SU-DHL-6 (cell line): ENCODE data around the gene CDH13.

Experiments used
- EZH2phosphoT487 ChIP-seq: fragments of 200-600 bp; sonication (generic), shearing (Covaris generic); conservative IDR thresholded peaks from 2 replicates; pipeline ENCODE4 v1.6.1; 2018; ENCODE audit warnings: mild to moderate bottlenecking, antibody characterized with exemption, low read length, moderate library complexity, mixed read lengths
- TF ChIP-seq, protein P1 (sequence below): fragments of 200-600 bp; sonication (generic); IDR thresholded peaks from one replicate; pipeline ENCODE4 v1.5.1; 2017; ENCODE audit warnings: antibody characterized with exemption, mild to moderate bottlenecking, low read length, moderate library complexity; ENCODE audit not compliant: insufficient read depth, poor library complexity, severe bottlenecking

DNA sequence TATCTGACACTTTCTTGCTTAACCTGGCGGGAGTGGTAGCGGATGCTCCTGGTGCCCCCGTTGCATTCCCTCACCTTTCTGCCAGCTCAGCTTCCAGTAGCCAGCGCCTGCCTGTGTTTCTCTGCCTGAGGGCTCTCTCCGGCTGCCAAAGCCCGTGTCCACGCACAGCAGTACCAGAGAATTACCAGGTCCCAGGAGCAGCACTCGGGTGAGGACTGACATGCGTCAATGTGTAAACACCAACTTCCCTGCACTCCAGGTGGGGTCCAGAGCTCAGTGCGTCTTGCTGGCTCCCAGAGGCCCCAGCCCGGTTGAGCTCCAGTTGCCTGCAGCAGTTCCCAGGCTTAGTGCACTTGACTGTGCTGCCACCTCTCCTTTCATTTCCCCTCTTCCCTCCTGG lies 54.8 kb downstream of the CDH13 start:
- TF ChIP-seq, protein P1, sequence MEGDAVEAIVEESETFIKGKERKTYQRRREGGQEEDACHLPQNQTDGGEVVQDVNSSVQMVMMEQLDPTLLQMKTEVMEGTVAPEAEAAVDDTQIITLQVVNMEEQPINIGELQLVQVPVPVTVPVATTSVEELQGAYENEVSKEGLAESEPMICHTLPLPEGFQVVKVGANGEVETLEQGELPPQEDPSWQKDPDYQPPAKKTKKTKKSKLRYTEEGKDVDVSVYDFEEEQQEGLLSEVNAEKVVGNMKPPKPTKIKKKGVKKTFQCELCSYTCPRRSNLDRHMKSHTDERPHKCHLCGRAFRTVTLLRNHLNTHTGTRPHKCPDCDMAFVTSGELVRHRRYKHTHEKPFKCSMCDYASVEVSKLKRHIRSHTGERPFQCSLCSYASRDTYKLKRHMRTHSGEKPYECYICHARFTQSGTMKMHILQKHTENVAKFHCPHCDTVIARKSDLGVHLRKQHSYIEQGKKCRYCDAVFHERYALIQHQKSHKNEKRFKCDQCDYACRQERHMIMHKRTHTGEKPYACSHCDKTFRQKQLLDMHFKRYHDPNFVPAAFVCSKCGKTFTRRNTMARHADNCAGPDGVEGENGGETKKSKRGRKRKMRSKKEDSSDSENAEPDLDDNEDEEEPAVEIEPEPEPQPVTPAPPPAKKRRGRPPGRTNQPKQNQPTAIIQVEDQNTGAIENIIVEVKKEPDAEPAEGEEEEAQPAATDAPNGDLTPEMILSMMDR = no peak
- TF ChIP-seq EZH2phosphoT487 = no peak
